Measurements from ENCODE around the gene STAG2. TPM values are rescaled to one million over a fixed set of nuclear protein-coding genes. Genes with fewer than 3 reads are reported as not detected.
"Not testable (repeated sequence)": the region's sequence is repeated elsewhere in the genome, so short reads cannot be mapped to it uniquely, and the experiment has no call there.

The STAG2 gene
- total and polyA plus RNA-seq, 3 experiments from 2014 or later = 62.0 to 122 (median 116) TPM

GRCh38 chrX:124103966-124104365 is 142.5 kb downstream of the STAG2 start:
- H3K9me3 ChIP-seq (ENCODE audit: low read length) = no peaks in the 10 kb centered on the region
- Mint-ChIP-seq H3K27ac (no peak overlapping the region), H3K36me3 (peaks cover 0 to 27% (median 2%) of the 10 kb centered on the region in 3 donors), H3K9me3 (no peaks in the 10 kb centered on the region), H3K4me3 (no peak overlapping the region), H3K27me3 (no peaks in the 10 kb centered on the region), H3K4me1 (peaks cover 0 to 2% (median 0%) of the 10 kb centered on the region in 3 donors)
- H3K27me3 ChIP-seq (ENCODE audit: insufficient read depth, low read length, poor library complexity, severe bottlenecking) = no peaks in the 10 kb centered on the region
- ChIA-PET POLR2A (no interaction called here), CTCF (no interaction called here)
- H3K36me3 ChIP-seq (ENCODE audit: insufficient read depth, low read length) = peaks cover 5% of the 10 kb centered on the region
- DNase-seq = no peak
- no peak overlapping the region for H3K4me3 ChIP-seq (ENCODE audit: low read length)
- H3K27ac ChIP-seq (ENCODE audit: low read depth, low read length) = no peak overlapping the region
- H3K4me1 ChIP-seq (ENCODE audit: insufficient read depth, low read length) = no peaks in the 10 kb centered on the region

GRCh38 chrX:124104512-124104911 is 143.0 kb downstream of the STAG2 start:
- POLR2A ChIA-PET; H3K36me3 ChIP-seq (ENCODE audit: insufficient read depth, low read length); DNase-seq; CTCF ChIA-PET; H3K4me1 ChIP-seq (ENCODE audit: insufficient read depth, low read length); H3K4me3 Mint-ChIP-seq; H3K4me3 ChIP-seq (ENCODE audit: low read length); H3K9me3 ChIP-seq (ENCODE audit: low read length); H3K27me3 Mint-ChIP-seq; H3K27ac ChIP-seq (ENCODE audit: low read depth, low read length); H3K27me3 ChIP-seq (ENCODE audit: insufficient read depth, low read length, poor library complexity, severe bottlenecking); H3K4me1 Mint-ChIP-seq; H3K9me3 Mint-ChIP-seq: not testable (repeated sequence)
- Mint-ChIP-seq H3K27ac (peak overlapping the region in 1 of 8 donors; percentile 48), H3K36me3 (peaks cover 0 to 24% (median 2%) of the 10 kb centered on the region in 3 donors)

GRCh38 chrX:124113621-124114600 is 152.4 kb downstream of the STAG2 start:
- Mint-ChIP-seq H3K27ac (peak overlapping the region in 2 of 8 donors; percentile 32 to 66), H3K9me3 (peaks cover 0 to 3% (median 2%) of the 10 kb centered on the region in 5 donors), H3K4me1 (no peaks in the 10 kb centered on the region), H3K27me3 (peaks cover 0 to 11% of the 10 kb centered on the region in 2 donors), H3K4me3 (no peak overlapping the region), H3K36me3 (peaks cover 0 to 3% (median 0%) of the 10 kb centered on the region in 3 donors)
- no peaks in the 10 kb centered on the region for H3K9me3 ChIP-seq (ENCODE audit: low read length)
- H3K27ac ChIP-seq (ENCODE audit: low read depth, low read length) = no peak overlapping the region
- no peak for DNase-seq
- H3K4me3 ChIP-seq (ENCODE audit: low read length) = no peak overlapping the region
- CTCF ChIA-PET = no interaction called here
- POLR2A ChIA-PET = no interaction called here
- no peaks in the 10 kb centered on the region for H3K4me1 ChIP-seq (ENCODE audit: insufficient read depth, low read length)
- H3K27me3 ChIP-seq (ENCODE audit: insufficient read depth, low read length, poor library complexity, severe bottlenecking) = no peaks in the 10 kb centered on the region
- no peaks in the 10 kb centered on the region for H3K36me3 ChIP-seq (ENCODE audit: insufficient read depth, low read length)

- H3K9me3 ChIP-seq (ENCODE audit: low read length) = no peaks in the 10 kb centered on the region
- H3K27me3 Mint-ChIP-seq = peaks cover 0 to 13% of the 10 kb centered on the region in 2 donors
- ChIA-PET POLR2A (no interaction called here), CTCF (no interaction called here)
- H3K36me3 ChIP-seq (ENCODE audit: insufficient read depth, low read length) = no peaks in the 10 kb centered on the region
- no peak for DNase-seq
- H3K4me3 Mint-ChIP-seq = no peak overlapping the region
- H3K27me3 ChIP-seq (ENCODE audit: insufficient read depth, low read length, poor library complexity, severe bottlenecking) = no peaks in the 10 kb centered on the region
- H3K4me3 ChIP-seq (ENCODE audit: low read length) = no peak overlapping the region
- no peak overlapping the region for H3K27ac Mint-ChIP-seq
- no peak overlapping the region for H3K27ac ChIP-seq (ENCODE audit: low read depth, low read length)
- no peaks in the 10 kb centered on the region for H3K4me1 ChIP-seq (ENCODE audit: insufficient read depth, low read length)
- H3K4me1 Mint-ChIP-seq = no peaks in the 10 kb centered on the region
- H3K9me3 Mint-ChIP-seq = no peaks in the 10 kb centered on the region
- H3K36me3 Mint-ChIP-seq = no peaks in the 10 kb centered on the region
Observed at GRCh38 chrX:124117325-124117724, 155.8 kb downstream of the STAG2 start.

- H3K27ac Mint-ChIP-seq = no peak overlapping the region
- no peaks in the 10 kb centered on the region for H3K36me3 Mint-ChIP-seq
- no peaks in the 10 kb centered on the region for H3K27me3 Mint-ChIP-seq
- Histone ChIP-seq H3K27me3 (ENCODE audit: insufficient read depth, low read length, poor library complexity, severe bottlenecking) (no peaks in the 10 kb centered on the region), H3K27ac (ENCODE audit: low read depth, low read length) (no peak overlapping the region), H3K4me1 (ENCODE audit: insufficient read depth, low read length) (no peaks in the 10 kb centered on the region), H3K4me3 (ENCODE audit: low read length) (no peak overlapping the region), H3K36me3 (ENCODE audit: insufficient read depth, low read length) (no peaks in the 10 kb centered on the region), H3K9me3 (ENCODE audit: low read length) (no peaks in the 10 kb centered on the region)
- ChIA-PET CTCF (no interaction called here), POLR2A (no interaction called here)
- H3K4me1 Mint-ChIP-seq = no peaks in the 10 kb centered on the region
- no peak for DNase-seq
- H3K4me3 Mint-ChIP-seq = no peak overlapping the region
- no peaks in the 10 kb centered on the region for H3K9me3 Mint-ChIP-seq
Observed at GRCh38 chrX:124125471-124125870, 164.0 kb downstream of the STAG2 start.

GRCh38 chrX:124127496-124127895 is 166.0 kb downstream of the STAG2 start:
- no peaks in the 10 kb centered on the region for H3K27me3 Mint-ChIP-seq
- H3K4me1 Mint-ChIP-seq = no peaks in the 10 kb centered on the region
- H3K9me3 Mint-ChIP-seq = no peaks in the 10 kb centered on the region
- no peaks in the 10 kb centered on the region for H3K4me1 ChIP-seq (ENCODE audit: insufficient read depth, low read length)
- no peak for DNase-seq
- no peak overlapping the region for H3K4me3 Mint-ChIP-seq
- H3K36me3 Mint-ChIP-seq = no peaks in the 10 kb centered on the region
- no peak overlapping the region for H3K27ac Mint-ChIP-seq
- no peak overlapping the region for H3K4me3 ChIP-seq (ENCODE audit: low read length)
- ChIA-PET POLR2A (no interaction called here), CTCF (no interaction called here)
- H3K27me3 ChIP-seq (ENCODE audit: insufficient read depth, low read length, poor library complexity, severe bottlenecking) = no peaks in the 10 kb centered on the region
- H3K36me3 ChIP-seq (ENCODE audit: insufficient read depth, low read length) = no peaks in the 10 kb centered on the region
- no peaks in the 10 kb centered on the region for H3K9me3 ChIP-seq (ENCODE audit: low read length)
- no peak overlapping the region for H3K27ac ChIP-seq (ENCODE audit: low read depth, low read length)

- H3K4me1 Mint-ChIP-seq; DNase-seq; H3K27me3 Mint-ChIP-seq; H3K4me3 Mint-ChIP-seq; H3K4me1 ChIP-seq (ENCODE audit: insufficient read depth, low read length); H3K36me3 Mint-ChIP-seq; H3K27ac Mint-ChIP-seq; H3K9me3 ChIP-seq (ENCODE audit: low read length); H3K9me3 Mint-ChIP-seq; H3K4me3 ChIP-seq (ENCODE audit: low read length); H3K27ac ChIP-seq (ENCODE audit: low read depth, low read length); H3K36me3 ChIP-seq (ENCODE audit: insufficient read depth, low read length); POLR2A ChIA-PET; H3K27me3 ChIP-seq (ENCODE audit: insufficient read depth, low read length, poor library complexity, severe bottlenecking); CTCF ChIA-PET: not testable (repeated sequence)
Observed at GRCh38 chrX:124132437-124132836, 170.9 kb downstream of the STAG2 start.

- Histone ChIP-seq H3K27me3 (ENCODE audit: insufficient read depth, low read length, poor library complexity, severe bottlenecking) (no peaks in the 10 kb centered on the region), H3K9me3 (ENCODE audit: low read length) (no peaks in the 10 kb centered on the region), H3K4me3 (ENCODE audit: low read length) (no peak overlapping the region), H3K27ac (ENCODE audit: low read depth, low read length) (no peak overlapping the region), H3K36me3 (ENCODE audit: insufficient read depth, low read length) (no peaks in the 10 kb centered on the region), H3K4me1 (ENCODE audit: insufficient read depth, low read length) (no peaks in the 10 kb centered on the region)
- DNase-seq = no peak
- Mint-ChIP-seq H3K4me1 (no peaks in the 10 kb centered on the region), H3K27ac (no peak overlapping the region), H3K9me3 (peaks cover 0 to 11% (median 10%) of the 10 kb centered on the region in 5 donors), H3K4me3 (no peak overlapping the region), H3K27me3 (no peaks in the 10 kb centered on the region), H3K36me3 (peaks cover 0 to 3% (median 0%) of the 10 kb centered on the region in 3 donors)
- ChIA-PET CTCF (no interaction called here), POLR2A (no interaction called here)
Observed at GRCh38 chrX:124145749-124146148, 184.2 kb downstream of the STAG2 start.

All from CD8-positive, alpha-beta memory T cell (primary cell).